Fibroblast of mammary gland (primary cell): ENCODE results near the gene SLC4A9.

Source experiments
- DNase-seq: peaks from one replicate; pipeline ENCODE4 v3.0.0-alpha.2; 2010; ENCODE audit warnings: low read depth
- H3K4me3 ChIP-seq: 2 replicates; pipeline ENCODE4 v1.5.1; 2011; ENCODE audit warnings: low read depth, mild to moderate bottlenecking, low read length, moderate library complexity; ENCODE audit not compliant: control insufficient read depth
- TF ChIP-seq, protein P1 (sequence below): conservative IDR thresholded peaks from 2 replicates; pipeline ENCODE4 v1.5.1; 2011; ENCODE audit warnings: low read depth, low read length, inconsistent platforms; ENCODE audit not compliant: control insufficient read depth, insufficient read depth

Gene SLC4A9

DNA sequence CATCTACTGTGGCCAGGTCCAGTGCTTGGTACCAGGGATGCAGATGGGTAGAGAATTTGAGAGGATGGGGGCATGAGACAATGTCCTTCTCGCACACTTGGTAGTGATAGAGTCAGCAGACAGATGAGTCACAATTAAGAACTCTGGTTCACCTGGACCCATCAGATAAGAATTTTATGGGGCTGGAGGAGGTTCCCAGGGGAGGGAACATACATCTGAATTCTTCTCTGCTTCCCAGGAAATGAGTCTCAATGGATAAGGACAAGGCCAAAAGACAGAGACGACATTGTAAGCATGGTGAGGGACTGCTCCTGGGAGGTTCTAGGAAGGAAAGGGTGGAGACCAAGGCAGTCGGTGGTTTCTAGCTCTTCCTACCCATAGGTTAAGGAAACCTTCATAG is 5.3 kb downstream of the SLC4A9 start:
- TF ChIP-seq, protein P1, sequence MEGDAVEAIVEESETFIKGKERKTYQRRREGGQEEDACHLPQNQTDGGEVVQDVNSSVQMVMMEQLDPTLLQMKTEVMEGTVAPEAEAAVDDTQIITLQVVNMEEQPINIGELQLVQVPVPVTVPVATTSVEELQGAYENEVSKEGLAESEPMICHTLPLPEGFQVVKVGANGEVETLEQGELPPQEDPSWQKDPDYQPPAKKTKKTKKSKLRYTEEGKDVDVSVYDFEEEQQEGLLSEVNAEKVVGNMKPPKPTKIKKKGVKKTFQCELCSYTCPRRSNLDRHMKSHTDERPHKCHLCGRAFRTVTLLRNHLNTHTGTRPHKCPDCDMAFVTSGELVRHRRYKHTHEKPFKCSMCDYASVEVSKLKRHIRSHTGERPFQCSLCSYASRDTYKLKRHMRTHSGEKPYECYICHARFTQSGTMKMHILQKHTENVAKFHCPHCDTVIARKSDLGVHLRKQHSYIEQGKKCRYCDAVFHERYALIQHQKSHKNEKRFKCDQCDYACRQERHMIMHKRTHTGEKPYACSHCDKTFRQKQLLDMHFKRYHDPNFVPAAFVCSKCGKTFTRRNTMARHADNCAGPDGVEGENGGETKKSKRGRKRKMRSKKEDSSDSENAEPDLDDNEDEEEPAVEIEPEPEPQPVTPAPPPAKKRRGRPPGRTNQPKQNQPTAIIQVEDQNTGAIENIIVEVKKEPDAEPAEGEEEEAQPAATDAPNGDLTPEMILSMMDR, result no peak
- no peak for DNase-seq
- no peak overlapping the region for H3K4me3 ChIP-seq

- no peak for DNase-seq
- TF ChIP-seq, protein P1, result no peak
- no peak overlapping the region for H3K4me3 ChIP-seq
Observed at GRCh38 chr5:140365941-140366340, 5.9 kb downstream of the SLC4A9 start.

DNA sequence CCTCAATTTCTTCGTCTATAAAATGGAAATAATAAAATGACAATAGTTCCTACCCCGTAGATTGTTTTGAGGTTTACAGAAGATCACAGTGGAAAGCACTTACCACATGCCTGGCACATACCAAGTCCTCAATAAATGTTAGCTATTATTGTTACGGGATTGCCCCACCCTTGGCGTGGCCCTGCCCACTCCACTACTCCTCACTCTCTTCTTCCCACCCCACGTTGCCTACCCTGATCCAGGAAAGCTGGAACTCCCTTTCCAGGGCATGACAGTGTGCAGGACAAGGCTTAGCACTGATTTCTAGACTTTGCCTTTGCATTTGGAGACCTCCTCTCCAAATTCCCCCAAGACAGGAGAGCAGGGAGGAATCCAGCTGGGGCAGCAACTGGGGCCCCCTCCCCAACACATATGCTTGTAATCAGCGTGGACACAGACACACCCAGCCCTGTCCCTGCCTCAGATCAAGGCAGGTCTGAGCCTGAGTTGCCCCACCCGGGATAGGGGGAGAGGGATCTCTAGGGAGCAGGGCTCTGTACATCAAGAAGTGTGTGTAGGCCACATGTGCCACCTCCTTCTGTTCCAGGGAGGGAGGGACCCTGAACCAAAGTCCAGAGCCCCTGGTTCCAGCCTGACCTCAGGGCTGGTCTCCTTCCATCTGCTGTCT is 6.7 kb downstream of the SLC4A9 start:
- TF ChIP-seq, protein P1, result no peak
- no peak overlapping the region for H3K4me3 ChIP-seq

GRCh38 chr5:140367256-140368013 is 7.4 kb downstream of the SLC4A9 start:
- TF ChIP-seq, protein P1, result no peak
- DNase-seq, result no peak
- no peak overlapping the region for H3K4me3 ChIP-seq

More for the DNA sequence above, 6.7 kb downstream of the SLC4A9 start:
- no peak for DNase-seq

GRCh38 chr5:140371356-140372151 is 11.6 kb downstream of the SLC4A9 start:
- TF ChIP-seq, protein P1, result no peak
- DNase-seq, result no peak
- no peak overlapping the region for H3K4me3 ChIP-seq

- H3K4me3 ChIP-seq, result no peak overlapping the region
- peak; percentile 80 for DNase-seq
Observed at GRCh38 chr5:140372971-140373487, 13.0 kb downstream of the SLC4A9 start.

More at GRCh38 chr5:140372971-140373487, 13.0 kb downstream of the SLC4A9 start:
- TF ChIP-seq, protein P1, result peak; percentile 86
